NCI-H510A treated with DMSO at 0.1 percent for 48 hours (cell line): Measurements from ENCODE around the gene ZNF217.
"Not testable (repeated sequence)": the region's sequence is repeated elsewhere in the genome, so short reads cannot be mapped to it uniquely, and the experiment has no call there.

ENCODE experiments used
- DNase-seq: peaks from one replicate; lab custom pipeline; 2025; lab: John Stamatoyannopoulos, UW

ZNF217 gene

GRCh38 chr20:53593466-53594007 is at the start of gene ZNF217:
Gene ZNF217 (minus strand): TSS chr20:53593839. CDS start chr20:53582826, 11,013 bp downstream.
- DNase-seq = peak; percentile 22

GRCh38 chr20:53643031-53643832 is 49.6 kb upstream of the ZNF217 start:
- DNase-seq = no peak

GRCh38 chr20:53642196-53643030 is 48.8 kb upstream of the ZNF217 start:
- DNase-seq = no peak

- no peak for DNase-seq
These were observed 46.2 kb upstream of the ZNF217 start for GRCh38 chr20:53639647-53640440.

- no peak for DNase-seq
These were observed 45.5 kb upstream of the ZNF217 start for GRCh38 chr20:53639128-53639527.

- not testable (repeated sequence) for DNase-seq
These were observed 43.7 kb upstream of the ZNF217 start for GRCh38 chr20:53637310-53637709.

- no peak for DNase-seq
These were observed 43.0 kb upstream of the ZNF217 start for GRCh38 chr20:53636540-53637097.

- no peak for DNase-seq
These were observed 41.6 kb upstream of the ZNF217 start for GRCh38 chr20:53635221-53635620.

- no peak for DNase-seq
These were observed 38.4 kb upstream of the ZNF217 start for GRCh38 chr20:53631909-53632662.

GRCh38 chr20:53629436-53629835 is 35.8 kb upstream of the ZNF217 start:
- DNase-seq = no peak

- DNase-seq = not testable (repeated sequence)
These were observed 35.1 kb upstream of the ZNF217 start for GRCh38 chr20:53628758-53629157.

- DNase-seq = no peak
These were observed 34.4 kb upstream of the ZNF217 start for GRCh38 chr20:53628076-53628475.

- DNase-seq = not testable (repeated sequence)
These were observed 33.4 kb upstream of the ZNF217 start for GRCh38 chr20:53627001-53627400.

- no peak for DNase-seq
These were observed 32.9 kb upstream of the ZNF217 start for GRCh38 chr20:53626584-53626983.

GRCh38 chr20:53625311-53626129 is 31.9 kb upstream of the ZNF217 start:
- DNase-seq = no peak

GRCh38 chr20:53624927-53625250 is 31.2 kb upstream of the ZNF217 start:
- not testable (repeated sequence) for DNase-seq

- peak; percentile 81 for DNase-seq
These were observed 30.0 kb upstream of the ZNF217 start for GRCh38 chr20:53623454-53624211.

GRCh38 chr20:53623134-53623453 is 29.5 kb upstream of the ZNF217 start:
- no peak for DNase-seq
